PC-3 (cell line): Measurements from ENCODE around the gene GRIP2. TPM values are rescaled to one million over a fixed set of nuclear protein-coding genes. Genes with fewer than 3 reads are reported as not detected.

ENCODE experiments used
- ATAC-seq: fragments of 200-7000 bp; cut with Tn5 transposase; 2 replicates; pipeline ENCODE4 v1.9.1; 2020; ENCODE audit warnings: mild to moderate bottlenecking, moderate library complexity
- BruUV-seq: library from RNA; stranded (reverse); fragments of 400-500 nt; replicated peaks from 2 replicates; lab custom pipeline; 2021; lab: Mats Ljungman, UMichigan
- CTCF ChIA-PET: fragments of 300-600 bp; sonication (Branson Sonifier 250); formaldehyde crosslinking; loops from one replicate; lab custom pipeline; 2022; ENCODE audit warnings: antibody characterized with exemption; lab: Charles Lee
- POLR2A ChIA-PET: fragments of 300-600 bp; sonication (Branson Sonifier 250); formaldehyde crosslinking; loops from one replicate; lab custom pipeline; 2022; ENCODE audit warnings: antibody characterized with exemption; ENCODE audit not compliant: unreplicated experiment; lab: Charles Lee
- DNase-seq: peaks from one replicate; pipeline ENCODE4 v3.0.0-alpha.2; 2015
- H2AFZ ChIP-seq: fragments of 300-600 bp; sonication (generic); 2 replicates; pipeline ENCODE4 v1.6.0; 2016; ENCODE audit warnings: antibody characterized with exemption, low read length
- H3F3A ChIP-seq: fragments of 300-600 bp; sonication (generic); one replicate; pipeline ENCODE4 v1.6.0; 2017; ENCODE audit warnings: antibody characterized with exemption, low read length, control low read depth, mild to moderate bottlenecking; ENCODE audit not compliant: unreplicated experiment
- H3K27ac ChIP-seq: fragments of 300-600 bp; sonication (generic); 2 replicates; pipeline ENCODE4 v1.5.1; 2016; ENCODE audit warnings: mild to moderate bottlenecking, low read length
- H3K27me3 ChIP-seq: fragments of 300-600 bp; sonication (generic); 2 replicates; pipeline ENCODE4 v1.6.1; 2016; ENCODE audit warnings: low read length, mixed read lengths
- H3K36me3 ChIP-seq: fragments of 300-600 bp; sonication (generic); 2 replicates; pipeline ENCODE4 v1.6.1; 2016; ENCODE audit warnings: low read depth, mixed run types, low read length, mixed read lengths
- H3K4me1 ChIP-seq: fragments of 300-600 bp; sonication (generic); 2 replicates; pipeline ENCODE4 v1.5.1; 2016; ENCODE audit warnings: low read length; ENCODE audit not compliant: insufficient read depth
- H3K4me2 ChIP-seq: fragments of 300-600 bp; sonication (generic); 2 replicates; pipeline ENCODE4 v1.6.0; 2016; ENCODE audit warnings: low read length
- H3K4me3 ChIP-seq: fragments of 300-600 bp; sonication (generic); 2 replicates; pipeline ENCODE4 v1.5.1; 2016; ENCODE audit warnings: mild to moderate bottlenecking, low read length, mixed read lengths
- H3K79me2 ChIP-seq: fragments of 300-600 bp; sonication (generic); 2 replicates; pipeline ENCODE4 v1.6.1; 2017; ENCODE audit warnings: low read length, mixed read lengths
- H3K9ac ChIP-seq: fragments of 300-600 bp; sonication (generic); 2 replicates; pipeline ENCODE4 v1.6.0; 2016; ENCODE audit warnings: mild to moderate bottlenecking, low read length
- H3K9me2 ChIP-seq: fragments of 300-600 bp; sonication (generic); replicated peaks from 2 replicates; pipeline ENCODE4 v1.6.1; 2016; ENCODE audit warnings: mixed run types, low read length, mixed read lengths
- H3K9me3 ChIP-seq: fragments of 300-600 bp; sonication (generic); 2 replicates; pipeline ENCODE4 v1.6.1; 2016; ENCODE audit warnings: low read length, mixed read lengths
- H4K20me1 ChIP-seq: fragments of 300-600 bp; sonication (generic); 2 replicates; pipeline ENCODE4 v1.6.1; 2016; ENCODE audit warnings: low read length, mixed read lengths
- EZH2 ChIP-seq: fragments of 300-600 bp; sonication (generic); IDR thresholded peaks from one replicate; pipeline ENCODE4 v1.6.1; 2017; ENCODE audit warnings: antibody characterized with exemption, mild to moderate bottlenecking, low read length; ENCODE audit not compliant: unreplicated experiment
- EZH2phosphoT487 ChIP-seq: fragments of 300-600 bp; sonication (generic); IDR thresholded peaks from 2 replicates; pipeline ENCODE4 v1.6.1; 2018; ENCODE audit warnings: mild to moderate bottlenecking, antibody characterized with exemption, low read length, borderline replicate concordance
- intact Hi-C: fragments of 100-400 bp; cut with micrococcal nuclease; formaldehyde crosslinking; loops from 2 replicates; pipeline ENCODE4 v1.9.0; 2023
- total RNA-seq: library from RNA; depleted of rRNA; stranded (reverse); fragments of >200 nt; gene quantifications from 2 replicates; pipeline ENCODE4 v1.2.3, GENCODE V29; 2014
- TF ChIP-seq, protein P1 (sequence below): fragments of 300-600 bp; sonication (generic); conservative IDR thresholded peaks from 2 replicates; pipeline ENCODE4 v1.5.1; 2017; ENCODE audit warnings: antibody characterized with exemption, low read depth, mild to moderate bottlenecking, low read length

Gene GRIP2
- total RNA-seq, 1 experiment from 2014 or later: 0.36 TPM

GRCh38 chr3:14473411-14473891, 66.7 kb downstream of the GRIP2 start:
- Histone ChIP-seq H3K9ac (peak overlapping the region; percentile 43; the same call in 1 of the 2 replicates), H3K79me2 (no peaks in the 10 kb centered on the region), H3K4me3 (no peak overlapping the region), H3K27me3 (no peaks in the 10 kb centered on the region), H2AFZ (no peak overlapping the region), H3K36me3 (peaks cover 18% of the 10 kb centered on the region), H3K9me3 (no peaks in the 10 kb centered on the region), H3K4me2 (peak overlapping the region; percentile 57), H3F3A (no peaks in the 10 kb centered on the region), H3K9me2 (no peaks in the 10 kb centered on the region), H4K20me1 (no peaks in the 10 kb centered on the region), H3K27ac (peak overlapping the region; percentile 80), H3K4me1 (peaks cover 19% of the 10 kb centered on the region)
- DNase-seq (no peak), ATAC-seq (no peak)
- intact Hi-C loops: no loop called here
- BruUV-seq: no TSS peak
- POLR2A ChIA-PET: no interaction called here
- CTCF ChIA-PET: no interaction called here
- TF ChIP-seq, protein P1, sequence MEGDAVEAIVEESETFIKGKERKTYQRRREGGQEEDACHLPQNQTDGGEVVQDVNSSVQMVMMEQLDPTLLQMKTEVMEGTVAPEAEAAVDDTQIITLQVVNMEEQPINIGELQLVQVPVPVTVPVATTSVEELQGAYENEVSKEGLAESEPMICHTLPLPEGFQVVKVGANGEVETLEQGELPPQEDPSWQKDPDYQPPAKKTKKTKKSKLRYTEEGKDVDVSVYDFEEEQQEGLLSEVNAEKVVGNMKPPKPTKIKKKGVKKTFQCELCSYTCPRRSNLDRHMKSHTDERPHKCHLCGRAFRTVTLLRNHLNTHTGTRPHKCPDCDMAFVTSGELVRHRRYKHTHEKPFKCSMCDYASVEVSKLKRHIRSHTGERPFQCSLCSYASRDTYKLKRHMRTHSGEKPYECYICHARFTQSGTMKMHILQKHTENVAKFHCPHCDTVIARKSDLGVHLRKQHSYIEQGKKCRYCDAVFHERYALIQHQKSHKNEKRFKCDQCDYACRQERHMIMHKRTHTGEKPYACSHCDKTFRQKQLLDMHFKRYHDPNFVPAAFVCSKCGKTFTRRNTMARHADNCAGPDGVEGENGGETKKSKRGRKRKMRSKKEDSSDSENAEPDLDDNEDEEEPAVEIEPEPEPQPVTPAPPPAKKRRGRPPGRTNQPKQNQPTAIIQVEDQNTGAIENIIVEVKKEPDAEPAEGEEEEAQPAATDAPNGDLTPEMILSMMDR: no peak
- TF ChIP-seq EZH2phosphoT487: no peak
- TF ChIP-seq EZH2: no peak

- Histone ChIP-seq H3K27me3 (no peaks in the 10 kb centered on the region), H3F3A (no peaks in the 10 kb centered on the region), H3K4me3 (no peak overlapping the region), H3K36me3 (peaks cover 16% of the 10 kb centered on the region), H3K27ac (peak overlapping the region; percentile 80), H3K79me2 (no peaks in the 10 kb centered on the region), H2AFZ (no peak overlapping the region), H3K9me3 (no peaks in the 10 kb centered on the region), H4K20me1 (no peaks in the 10 kb centered on the region), H3K9me2 (no peaks in the 10 kb centered on the region), H3K9ac (peak overlapping the region; percentile 43), H3K4me2 (peak overlapping the region; percentile 57), H3K4me1 (peaks cover 19% of the 10 kb centered on the region)
- TF ChIP-seq EZH2: no peak
- TF ChIP-seq, protein P1: no peak
- no peak for TF ChIP-seq EZH2phosphoT487
- POLR2A ChIA-PET: interaction anchor here (0.6 kb wide), 1 partner anchor 270 kb away, joined by 3 read pairs; no protein-coding TSS in a partner anchor
- CTCF ChIA-PET: interaction anchor here (0.6 kb wide), 1 partner anchor 212 kb away, joined by 4 read pairs; no protein-coding TSS in a partner anchor
- DNase-seq (peak; percentile 92), ATAC-seq (peak; percentile 99)
- intact Hi-C loops: no loop called here
- BruUV-seq: no TSS peak
These were observed 67.4 kb downstream of the GRIP2 start for GRCh38 chr3:14472471-14473351.
